Endodermal cell (in vitro differentiated cells): ENCODE results near the gene C3orf52. TPM values are rescaled to one million over a fixed set of nuclear protein-coding genes. Genes with fewer than 3 reads are reported as not detected.

Experiments used
- DNase-seq: peaks from one replicate; pipeline ENCODE4 v3.0.0-alpha.2; 2017
- H3K27ac ChIP-seq: 2 replicates; pipeline ENCODE4 v1.5.1; 2013; ENCODE audit warnings: mild to moderate bottlenecking, low read depth, low read length, moderate library complexity
- H3K27me3 ChIP-seq: 2 replicates; pipeline ENCODE4 v1.6.1; 2013; ENCODE audit warnings: mild to moderate bottlenecking, low read length, moderate library complexity; ENCODE audit not compliant: insufficient read depth, control insufficient read depth, poor library complexity, severe bottlenecking
- H3K36me3 ChIP-seq: 2 replicates; pipeline ENCODE4 v1.7.0; 2013; ENCODE audit warnings: mild to moderate bottlenecking, low read length, moderate library complexity; ENCODE audit not compliant: control insufficient read depth, insufficient read depth
- H3K4me1 ChIP-seq: one replicate; pipeline ENCODE4 v1.7.0; 2013; ENCODE audit warnings: low read length; ENCODE audit not compliant: control insufficient read depth, insufficient read depth
- H3K4me3 ChIP-seq: 2 replicates; pipeline ENCODE4 v1.5.1; 2013; ENCODE audit warnings: mild to moderate bottlenecking, low read length, moderate library complexity
- H3K9ac ChIP-seq: 2 replicates; pipeline ENCODE4 v1.6.1; 2013; ENCODE audit warnings: mild to moderate bottlenecking, low read length, moderate library complexity; ENCODE audit not compliant: poor library complexity, severe bottlenecking; ENCODE audit errors: extremely low read depth
- H3K9me3 ChIP-seq: 2 replicates; pipeline ENCODE4 v1.6.1; 2013; ENCODE audit warnings: mild to moderate bottlenecking, low read length, moderate library complexity; ENCODE audit not compliant: control insufficient read depth
- H3K27ac Mint-ChIP-seq: 2 replicates; pipeline ENCODE4 v1.8.0; 2020; ENCODE audit warnings: mixed read lengths
- H3K27me3 Mint-ChIP-seq: 2 replicates; pipeline ENCODE4 v1.8.0; 2021; ENCODE audit warnings: mild to moderate bottlenecking, mixed read lengths; ENCODE audit not compliant: insufficient read depth
- H3K36me3 Mint-ChIP-seq: 2 replicates; pipeline ENCODE4 v1.8.0; 2020; ENCODE audit warnings: low read depth, mixed read lengths
- H3K4me1 Mint-ChIP-seq: 2 replicates; pipeline ENCODE4 v1.8.0; 2020; ENCODE audit warnings: mixed read lengths
- H3K4me3 Mint-ChIP-seq: 2 replicates; pipeline ENCODE4 v1.8.0; 2020; ENCODE audit warnings: mild to moderate bottlenecking, moderate library complexity, mixed read lengths
- H3K9me3 Mint-ChIP-seq: 2 replicates; pipeline ENCODE4 v1.8.0; 2020; ENCODE audit warnings: mild to moderate bottlenecking, mixed read lengths
- WGBS, 2 experiments: methylation state at CpG; one replicate each; pipeline versions ENCODE4 v1.1.5 to v1.1.7; 2013; ENCODE audit warnings: missing lambda C conversion rate in 2 of 2, mixed read lengths in 1 of 2; ENCODE audit not compliant: insufficient coverage in 1 of 2, insufficient read length in 1 of 2; 5-methylcytosine and 5-hydroxymethylcytosine counted together
- total RNA-seq, 2 donors: library from RNA; stranded (reverse); fragmentation: NEBNext Ultra II Directional in 1 of 2; extraction: Animal tissue kit (Norgen Biotek cat#: 25700) in 1 of 2; gene quantifications; 2 replicates in 1 of 2; 3 replicates in 1 of 2; pipeline ENCODE4 v1.2.1, GENCODE V29; 2021
- TF ChIP-seq, protein P1 (sequence below): fragments of 200-600 bp; sonication (generic); conservative IDR thresholded peaks from 2 replicates; pipeline ENCODE4 v1.5.0; 2021; ENCODE audit warnings: antibody characterized with exemption, mild to moderate bottlenecking

Gene C3orf52
- total RNA-seq, 2 donors from 2014 or later = 5.2 to 6.7 TPM

DNA sequence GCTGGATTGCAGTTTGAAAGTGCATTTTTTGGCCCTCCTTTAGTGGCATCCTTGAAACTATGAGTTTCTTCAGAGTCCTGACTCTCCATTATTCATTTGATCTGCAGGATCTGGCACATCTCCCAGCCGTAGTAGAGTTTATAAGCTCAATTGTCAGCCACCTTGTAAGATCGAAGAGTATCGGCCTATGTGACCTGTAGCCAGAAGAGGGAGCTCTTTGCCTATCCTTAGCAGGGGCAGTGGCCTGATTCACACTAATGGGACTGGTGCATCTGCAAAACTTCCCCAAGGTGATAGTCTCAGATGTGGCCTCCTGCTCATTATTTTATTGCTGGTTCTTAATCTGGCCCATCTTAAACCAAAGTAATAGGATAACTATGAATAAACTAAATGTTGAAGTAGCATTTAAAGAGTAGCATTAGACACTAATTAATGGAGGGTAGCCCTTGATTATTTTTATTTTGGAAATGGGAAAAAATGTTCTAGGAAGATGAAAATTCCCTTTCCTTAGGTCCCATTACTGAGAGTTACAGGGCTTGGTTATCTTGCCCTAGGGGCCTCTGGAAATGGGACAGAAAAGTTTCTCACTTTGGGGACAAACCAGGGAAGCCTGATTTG, 25.7 kb downstream of the C3orf52 start:
- Mint-ChIP-seq H3K9me3 (no peaks in the 10 kb centered on the region), H3K36me3 (no peaks in the 10 kb centered on the region), H3K4me3 (no peak overlapping the region), H3K27me3 (no peaks in the 10 kb centered on the region), H3K27ac (no peak overlapping the region), H3K4me1 (peaks cover 3% of the 10 kb centered on the region)
- Histone ChIP-seq H3K9ac (no peak overlapping the region), H3K36me3 (peaks cover 20% of the 10 kb centered on the region), H3K27ac (no peak overlapping the region), H3K27me3 (no peaks in the 10 kb centered on the region), H3K4me3 (no peak overlapping the region), H3K4me1 (peaks cover 3% of the 10 kb centered on the region), H3K9me3 (no peaks in the 10 kb centered on the region)
- 41 to 42% methylated on average over 3 of the region's 3 CpGs for WGBS, 2 experiments
- peak; percentile 83 for DNase-seq
- TF ChIP-seq, protein P1, sequence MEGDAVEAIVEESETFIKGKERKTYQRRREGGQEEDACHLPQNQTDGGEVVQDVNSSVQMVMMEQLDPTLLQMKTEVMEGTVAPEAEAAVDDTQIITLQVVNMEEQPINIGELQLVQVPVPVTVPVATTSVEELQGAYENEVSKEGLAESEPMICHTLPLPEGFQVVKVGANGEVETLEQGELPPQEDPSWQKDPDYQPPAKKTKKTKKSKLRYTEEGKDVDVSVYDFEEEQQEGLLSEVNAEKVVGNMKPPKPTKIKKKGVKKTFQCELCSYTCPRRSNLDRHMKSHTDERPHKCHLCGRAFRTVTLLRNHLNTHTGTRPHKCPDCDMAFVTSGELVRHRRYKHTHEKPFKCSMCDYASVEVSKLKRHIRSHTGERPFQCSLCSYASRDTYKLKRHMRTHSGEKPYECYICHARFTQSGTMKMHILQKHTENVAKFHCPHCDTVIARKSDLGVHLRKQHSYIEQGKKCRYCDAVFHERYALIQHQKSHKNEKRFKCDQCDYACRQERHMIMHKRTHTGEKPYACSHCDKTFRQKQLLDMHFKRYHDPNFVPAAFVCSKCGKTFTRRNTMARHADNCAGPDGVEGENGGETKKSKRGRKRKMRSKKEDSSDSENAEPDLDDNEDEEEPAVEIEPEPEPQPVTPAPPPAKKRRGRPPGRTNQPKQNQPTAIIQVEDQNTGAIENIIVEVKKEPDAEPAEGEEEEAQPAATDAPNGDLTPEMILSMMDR = peak; percentile 94

DNA sequence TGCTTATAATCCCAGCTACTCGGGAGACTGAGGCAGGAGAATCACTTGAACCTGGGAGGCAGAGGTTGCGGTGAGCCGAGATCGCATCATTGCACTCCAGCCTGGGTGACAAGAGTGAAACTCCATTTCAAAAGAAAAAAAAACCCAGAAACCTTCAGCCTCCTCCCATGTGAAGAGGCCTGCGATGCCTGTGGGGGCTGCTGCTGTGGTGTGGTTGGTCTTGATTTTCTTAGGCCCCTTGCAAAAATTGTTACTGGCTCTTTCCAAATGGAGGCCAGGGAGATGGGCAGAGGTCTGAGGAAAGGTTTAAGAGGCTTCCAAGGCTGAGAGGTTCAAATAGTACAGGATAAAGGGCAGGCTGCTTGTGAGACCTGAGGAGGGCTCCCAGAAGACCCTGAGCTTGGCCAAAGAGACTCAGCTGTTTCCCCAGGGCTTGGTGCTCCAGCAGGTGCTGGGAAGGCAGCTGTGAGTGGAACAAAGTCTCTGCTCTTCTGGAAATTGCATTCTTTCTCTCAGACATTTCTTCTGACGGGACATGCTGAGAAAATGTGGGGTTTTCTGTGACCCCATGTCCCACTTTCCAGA, 28.5 kb downstream of the C3orf52 start:
- Histone ChIP-seq H3K4me3 (no peak overlapping the region), H3K27ac (no peak overlapping the region), H3K9ac (no peak overlapping the region), H3K36me3 (peaks cover 20% of the 10 kb centered on the region), H3K9me3 (no peaks in the 10 kb centered on the region), H3K4me1 (peaks cover 5% of the 10 kb centered on the region), H3K27me3 (no peaks in the 10 kb centered on the region)
- H3K9me3 Mint-ChIP-seq = no peaks in the 10 kb centered on the region
- DNase-seq = no peak
- H3K27me3 Mint-ChIP-seq = no peaks in the 10 kb centered on the region
- peaks cover 21% of the 10 kb centered on the region for H3K4me1 Mint-ChIP-seq
- no peaks in the 10 kb centered on the region for H3K36me3 Mint-ChIP-seq
- H3K27ac Mint-ChIP-seq = no peak overlapping the region
- TF ChIP-seq, protein P1 = no peak
- no peak overlapping the region for H3K4me3 Mint-ChIP-seq
- 95 to 100% methylated on average over 1 to 6 of the region's 6 CpGs for WGBS, 2 experiments

DNA sequence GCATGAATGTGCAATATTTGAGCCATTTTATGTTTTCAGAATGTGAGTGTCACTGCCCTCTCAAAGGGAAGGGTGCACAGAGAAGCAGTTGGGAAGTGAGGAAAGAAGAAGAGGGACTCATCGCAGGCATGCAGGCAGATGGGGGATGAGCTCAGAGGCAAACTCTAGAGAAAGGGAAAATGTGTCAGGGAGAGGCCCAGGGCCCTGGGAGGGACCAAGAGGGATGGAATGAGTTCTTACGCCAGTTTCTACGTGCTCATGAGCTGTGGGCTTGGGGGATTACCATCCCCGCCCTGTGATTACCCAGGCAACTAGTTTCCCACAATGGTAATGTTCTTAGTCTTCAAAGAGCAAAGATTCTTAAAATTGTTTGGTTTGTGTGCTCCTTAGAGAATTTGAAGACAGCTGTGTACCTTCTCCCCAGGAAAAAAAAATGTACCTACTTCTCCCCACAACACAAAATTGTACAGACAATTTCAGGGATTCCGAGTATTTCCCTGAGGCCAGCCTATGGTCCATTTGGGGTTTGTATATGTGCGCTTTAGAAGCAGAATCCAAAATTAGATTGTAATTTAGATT, 29.1 kb downstream of the C3orf52 start:
- no peak for DNase-seq
- Histone ChIP-seq H3K9ac (no peak overlapping the region), H3K4me3 (no peak overlapping the region), H3K27me3 (no peaks in the 10 kb centered on the region), H3K4me1 (peaks cover 8% of the 10 kb centered on the region), H3K36me3 (peaks cover 20% of the 10 kb centered on the region), H3K9me3 (no peaks in the 10 kb centered on the region), H3K27ac (no peak overlapping the region)
- Mint-ChIP-seq H3K27ac (no peak overlapping the region), H3K4me3 (no peak overlapping the region), H3K27me3 (no peaks in the 10 kb centered on the region), H3K4me1 (peaks cover 24% of the 10 kb centered on the region), H3K36me3 (no peaks in the 10 kb centered on the region), H3K9me3 (no peaks in the 10 kb centered on the region)
- WGBS, 2 experiments = 93 to 100% methylated on average over 2 to 6 of the region's 6 CpGs
- TF ChIP-seq, protein P1 = no peak
